ENCODE data around the gene ONECUT1.

Gene ONECUT1

GRCh38 chr15:52799145-52799811 is 9.1 kb upstream of the ONECUT1 start:
- Histone ChIP-seq H3K9me2 (ENCODE audit: low read depth, low read length) (no peaks in the 10 kb centered on the region), H3K4me2 (ENCODE audit: low read length) (no peak overlapping the region), H3K36me3 (ENCODE audit: insufficient read depth, low read length) (no peaks in the 10 kb centered on the region), H3K27ac (ENCODE audit: low read depth, low read length, poor library complexity, severe bottlenecking) (no peak overlapping the region), H4K20me1 (ENCODE audit: insufficient read depth, low read length) (no peaks in the 10 kb centered on the region), H3K4me1 (ENCODE audit: insufficient read depth, low read length, severe bottlenecking) (no peaks in the 10 kb centered on the region), H3K4me3 (ENCODE audit: low read depth, low read length, poor library complexity, severe bottlenecking) (no peak overlapping the region), H3K9me3 (ENCODE audit: low read length) (no peaks in the 10 kb centered on the region), H2AFZ (ENCODE audit: low read length) (no peak overlapping the region), H3K79me2 (ENCODE audit: insufficient read depth, low read length) (no peaks in the 10 kb centered on the region), H3K9ac (ENCODE audit: low read length) (no peak overlapping the region), H3K27me3 (ENCODE audit: insufficient read depth, low read length) (peaks cover 13% of the 10 kb centered on the region; the same call in 1 of the 2 replicates), H3F3A (ENCODE audit: insufficient read depth, low read length) (no peaks in the 10 kb centered on the region)
- TF ChIP-seq CTCF (IDR thresholded peaks at IDR 0.05; ENCODE audit: low read length) (no peak), EZH2 (IDR thresholded peaks at IDR 0.05; ENCODE audit: borderline replicate concordance, low read length) (no peak)

GRCh38 chr15:52798529-52799101 is 8.5 kb upstream of the ONECUT1 start:
- no peak overlapping the region for H2AFZ ChIP-seq (ENCODE audit: low read length)
- H3F3A ChIP-seq (ENCODE audit: insufficient read depth, low read length), result no peaks in the 10 kb centered on the region
- no peaks in the 10 kb centered on the region for H3K36me3 ChIP-seq (ENCODE audit: insufficient read depth, low read length)
- peaks cover 8% of the 10 kb centered on the region; the same call in 1 of the 2 replicates for H3K27me3 ChIP-seq (ENCODE audit: insufficient read depth, low read length)
- H3K27ac ChIP-seq (ENCODE audit: low read depth, low read length, poor library complexity, severe bottlenecking), result no peak overlapping the region
- H4K20me1 ChIP-seq (ENCODE audit: insufficient read depth, low read length), result no peaks in the 10 kb centered on the region
- no peak for TF ChIP-seq EZH2 (IDR thresholded peaks at IDR 0.05; ENCODE audit: borderline replicate concordance, low read length)
- TF ChIP-seq CTCF (IDR thresholded peaks at IDR 0.05; ENCODE audit: low read length), result no peak
- H3K79me2 ChIP-seq (ENCODE audit: insufficient read depth, low read length), result no peaks in the 10 kb centered on the region
- H3K9me3 ChIP-seq (ENCODE audit: low read length), result no peaks in the 10 kb centered on the region
- H3K4me3 ChIP-seq (ENCODE audit: low read depth, low read length, poor library complexity, severe bottlenecking), result no peak overlapping the region
- no peaks in the 10 kb centered on the region for H3K4me1 ChIP-seq (ENCODE audit: insufficient read depth, low read length, severe bottlenecking)
- no peak overlapping the region for H3K4me2 ChIP-seq (ENCODE audit: low read length)
- no peak overlapping the region for H3K9ac ChIP-seq (ENCODE audit: low read length)
- H3K9me2 ChIP-seq (ENCODE audit: low read depth, low read length), result no peaks in the 10 kb centered on the region

- Histone ChIP-seq H3K79me2 (ENCODE audit: insufficient read depth, low read length) (no peaks in the 10 kb centered on the region), H3K4me1 (ENCODE audit: insufficient read depth, low read length, severe bottlenecking) (no peaks in the 10 kb centered on the region), H3F3A (ENCODE audit: insufficient read depth, low read length) (no peaks in the 10 kb centered on the region), H3K27me3 (ENCODE audit: insufficient read depth, low read length) (0 out of 2 replicates have a peak, but pooled peaks cover 7% of the 10 kb centered on the region), H2AFZ (ENCODE audit: low read length) (no peak overlapping the region), H3K27ac (ENCODE audit: low read depth, low read length, poor library complexity, severe bottlenecking) (no peak overlapping the region), H3K4me3 (ENCODE audit: low read depth, low read length, poor library complexity, severe bottlenecking) (no peak overlapping the region), H3K36me3 (ENCODE audit: insufficient read depth, low read length) (no peaks in the 10 kb centered on the region), H3K9me2 (ENCODE audit: low read depth, low read length) (no peaks in the 10 kb centered on the region), H3K9ac (ENCODE audit: low read length) (no peak overlapping the region), H3K4me2 (ENCODE audit: low read length) (no peak overlapping the region), H4K20me1 (ENCODE audit: insufficient read depth, low read length) (no peaks in the 10 kb centered on the region), H3K9me3 (ENCODE audit: low read length) (no peaks in the 10 kb centered on the region)
- TF ChIP-seq EZH2 (IDR thresholded peaks at IDR 0.05; ENCODE audit: borderline replicate concordance, low read length) (no peak), CTCF (IDR thresholded peaks at IDR 0.05; ENCODE audit: low read length) (no peak)
Measured at GRCh38 chr15:52797625-52798501, 7.7 kb upstream of the ONECUT1 start.

All from OCI-LY1 (cell line).